Spinal cord (tissue), 10 donors: Measurements from ENCODE around the gene PCDHA6. TPM values are rescaled to one million over a fixed set of nuclear protein-coding genes. Genes with fewer than 3 reads are reported as not detected.
"Not testable (repeated sequence)": the region's sequence is repeated elsewhere in the genome, so short reads cannot be mapped to it uniquely, and the experiment has no call there.

Experiments
- DNase-seq, 6 donors: peaks; one replicate each; pipeline versions ENCODE4 v3.0.0 to v3.0.0-alpha.2; 2013 to 2015; ENCODE audit warnings: low spot score in 6 of 6, low read depth in 4 of 6
- H3K27ac ChIP-seq: one replicate; pipeline ENCODE4 v1.5.1; 2013; ENCODE audit warnings: low read depth, low read length, control low read depth
- H3K27me3 ChIP-seq: one replicate; pipeline ENCODE4 v1.6.1; 2013; ENCODE audit warnings: low read length; ENCODE audit not compliant: control insufficient read depth, insufficient read depth
- H3K36me3 ChIP-seq: one replicate; pipeline ENCODE4 v1.6.1; 2013; ENCODE audit warnings: low read length; ENCODE audit not compliant: control insufficient read depth, insufficient read depth
- H3K4me1 ChIP-seq: one replicate; pipeline ENCODE4 v1.6.1; 2013; ENCODE audit warnings: low read length; ENCODE audit not compliant: control insufficient read depth, insufficient read depth
- H3K4me3 ChIP-seq: one replicate; pipeline ENCODE4 v1.5.1; 2013; ENCODE audit warnings: low read depth, low read length, control low read depth
- H3K9me3 ChIP-seq: one replicate; pipeline ENCODE4 v1.6.1; 2013; ENCODE audit warnings: low read length; ENCODE audit not compliant: control insufficient read depth, insufficient read depth
- WGBS: methylation state at CpG from one replicate; pipeline ENCODE4 v1.1.5; 2013; ENCODE audit warnings: missing lambda C conversion rate; ENCODE audit not compliant: insufficient coverage; 5-methylcytosine and 5-hydroxymethylcytosine counted together
- polyA plus RNA-seq, 2 donors: library from polyadenylated mRNA; unstranded; fragments of 120-200 nt; gene quantifications; one replicate each; pipeline ENCODE4 v1.2.1, GENCODE V29; 2013; ENCODE audit not compliant: insufficient read length in 2 of 2
- total RNA-seq, 2 donors: library from RNA; depleted of rRNA in 1 of 2; stranded (reverse); fragments of 120-200 nt in 1 of 2; fragments of >200 nt in 1 of 2; gene quantifications; one replicate each; pipeline versions ENCODE4 v1.2.3 to v1.2.4, GENCODE V29; 2013 to 2014
- donor health status: healthy.

PCDHA6 gene
- total and polyA plus RNA-seq, 4 donors: 3.0 to 12.9 (median 9.9) TPM

GRCh38 chr5:140835622-140836510 is 8.1 kb downstream of the PCDHA6 start:
- WGBS: 33% methylated on average over 103 of the region's 103 CpGs
- Histone ChIP-seq H3K4me1 (no peaks in the 10 kb centered on the region), H3K27me3 (no peaks in the 10 kb centered on the region), H3K27ac (no peak overlapping the region), H3K36me3 (peaks cover 10% of the 10 kb centered on the region), H3K4me3 (no peak overlapping the region), H3K9me3 (peaks cover 13% of the 10 kb centered on the region)
- DNase-seq: no peak

GRCh38 chr5:140840978-140841962 is 13.5 kb downstream of the PCDHA6 start, which contains the start of gene PCDHA8:
PCDHA8 (plus strand) TSS chr5:140841187; CDS start chr5:140841322, 135 bp downstream.
- no peaks in the 10 kb centered on the region for H3K27me3 ChIP-seq
- no peak within 1 kb of the TSS for H3K4me3 ChIP-seq
- H3K27ac ChIP-seq: no peak within 1 kb of the TSS

GRCh38 chr5:140842798-140843733 is 15.3 kb downstream of the PCDHA6 start:
- Histone ChIP-seq H3K9me3 (peaks cover 3% of the 10 kb centered on the region), H3K27me3 (no peaks in the 10 kb centered on the region)
- no peak for DNase-seq

More at GRCh38 chr5:140840978-140841962, 13.5 kb downstream of the PCDHA6 start, which contains the start of gene PCDHA8:
- WGBS: 24% methylated on average over 42 of the region's 47 CpGs
- H3K9me3 ChIP-seq: peaks cover 4% of the 10 kb centered on the region
- no peaks in the 10 kb centered on the region for H3K4me1 ChIP-seq
- peaks cover 2% of the 10 kb centered on the region for H3K36me3 ChIP-seq
- peak in 1 of 6 donors; percentile 38 for DNase-seq

GRCh38 chr5:140848139-140849102 is 20.7 kb downstream of the PCDHA6 start, which contains the start of gene PCDHA9:
PCDHA9 (plus strand) TSS chr5:140848382; CDS start chr5:140848496, 114 bp downstream.
- not testable (repeated sequence) for H3K9me3 ChIP-seq, H3K4me1 ChIP-seq, H3K27me3 ChIP-seq, H3K27ac ChIP-seq, H3K36me3 ChIP-seq, H3K4me3 ChIP-seq
- 21% methylated on average over 23 of the region's 48 CpGs for WGBS
- DNase-seq: peak in 2 of 6 donors; percentile 4 to 30

More at GRCh38 chr5:140842798-140843733, 15.3 kb downstream of the PCDHA6 start:
- no peak overlapping the region for H3K4me3 ChIP-seq
- H3K4me1 ChIP-seq: no peaks in the 10 kb centered on the region
- no peaks in the 10 kb centered on the region for H3K36me3 ChIP-seq
- WGBS: 38% methylated on average over 86 of the region's 87 CpGs
- H3K27ac ChIP-seq: no peak overlapping the region

GRCh38 chr5:140849831-140850634 is 22.3 kb downstream of the PCDHA6 start:
- not testable (repeated sequence) for DNase-seq, H3K36me3 ChIP-seq, H3K4me3 ChIP-seq, H3K9me3 ChIP-seq, H3K27me3 ChIP-seq, H3K4me1 ChIP-seq, H3K27ac ChIP-seq
- WGBS: 36% methylated on average over 101 of the region's 101 CpGs

GRCh38 chr5:140855772-140856674 is 28.3 kb downstream of the PCDHA6 start, which contains the start of gene PCDHA10:
PCDHA10 (plus strand) TSS chr5:140855897; CDS start chr5:140856049, 152 bp downstream.
- Histone ChIP-seq H3K27me3 (no peaks in the 10 kb centered on the region), H3K4me3 (peak within 1 kb of the TSS; percentile 9), H3K27ac (no peak within 1 kb of the TSS), H3K9me3 (peaks cover 2% of the 10 kb centered on the region), H3K36me3 (peaks cover 2% of the 10 kb centered on the region), H3K4me1 (no peaks in the 10 kb centered on the region)
- peak in 3 of 6 donors; percentile 19 to 55 (median 52) for DNase-seq
- WGBS: 16% methylated on average over 26 of the region's 44 CpGs
